WTC11 (cell line): Measurements from ENCODE around the gene PBRM1. TPM values are rescaled to one million over a fixed set of nuclear protein-coding genes. Genes with fewer than 3 reads are reported as not detected.

Experiments
- ATAC-seq: fragments of 200-7000 bp; cut with Tn5 transposase; 2 replicates; pipeline ENCODE4 v1.10.0; 2021; ENCODE audit warnings: mild to moderate bottlenecking, moderate library complexity
- CTCF ChIA-PET: fragments of 300-600 bp; sonication (Branson Sonifier 250); formaldehyde crosslinking; loops from one replicate; lab custom pipeline; 2021; ENCODE audit warnings: antibody characterized with exemption; lab: Charles Lee
- POLR2A ChIA-PET: fragments of 350-600 bp; sonication (Branson Sonifier 250); formaldehyde crosslinking; loops from one replicate; lab custom pipeline; 2021; ENCODE audit warnings: antibody characterized with exemption; lab: Charles Lee
- DNase-seq: peaks from one replicate; pipeline ENCODE4 v3.0.0; 2021; ENCODE audit warnings: low spot score
- H3K27ac Mint-ChIP-seq: 2 replicates; pipeline ENCODE4 v1.8.0; 2021; ENCODE audit warnings: mixed read lengths
- H3K27me3 Mint-ChIP-seq: 2 replicates; pipeline ENCODE4 v1.8.0; 2021; ENCODE audit warnings: low read depth, mild to moderate bottlenecking, moderate library complexity, mixed read lengths
- H3K36me3 Mint-ChIP-seq: 2 replicates; pipeline ENCODE4 v1.8.0; 2021; ENCODE audit warnings: mixed read lengths
- H3K4me1 Mint-ChIP-seq: 2 replicates; pipeline ENCODE4 v1.8.0; 2022; ENCODE audit warnings: mixed read lengths
- H3K4me3 Mint-ChIP-seq: 2 replicates; pipeline ENCODE4 v1.8.0; 2021; ENCODE audit warnings: mild to moderate bottlenecking, moderate library complexity, mixed read lengths
- H3K9me3 Mint-ChIP-seq: 2 replicates; pipeline ENCODE4 v1.8.0; 2021; ENCODE audit warnings: mixed read lengths
- ATF6 ChIP-seq: sonication (generic); formaldehyde crosslinking; IDR thresholded peaks from 2 replicates; pipeline ENCODE4 v1.8.1; 2023; ENCODE audit warnings: mild to moderate bottlenecking, missing genetic modification reagents
- CDX4 ChIP-seq: fragments of 250-450 bp; sonication (Bioruptor Pico); IDR thresholded peaks from 2 replicates; pipeline ENCODE4 v1.9.0; 2021; ENCODE audit warnings: moderate library complexity, mild to moderate bottlenecking, inconsistent platforms, borderline replicate concordance
- CREB1 ChIP-seq: sonication (generic); formaldehyde crosslinking; IDR thresholded peaks from 2 replicates; pipeline ENCODE4 v1.8.0; 2023; ENCODE audit warnings: mild to moderate bottlenecking, missing genetic modification reagents
- E2F1 ChIP-seq: sonication (generic); formaldehyde crosslinking; IDR thresholded peaks from 2 replicates; pipeline ENCODE4 v1.8.0; 2022; ENCODE audit warnings: mild to moderate bottlenecking, missing genetic modification reagents
- ELF4 ChIP-seq: sonication (generic); formaldehyde crosslinking; IDR thresholded peaks from 2 replicates; pipeline ENCODE4 v1.8.1; 2022; ENCODE audit warnings: low read depth, mild to moderate bottlenecking, moderate library complexity, missing genetic modification reagents
- FOXP4 ChIP-seq: sonication (generic); formaldehyde crosslinking; IDR thresholded peaks from 2 replicates; pipeline ENCODE4 v1.8.0; 2022; ENCODE audit warnings: mild to moderate bottlenecking, missing genetic modification reagents
- GABPB1 ChIP-seq: sonication (generic); formaldehyde crosslinking; IDR thresholded peaks from 2 replicates; pipeline ENCODE4 v1.8.1; 2023; ENCODE audit warnings: mild to moderate bottlenecking, missing genetic modification reagents
- HMGA2 ChIP-seq: fragments of 250-450 bp; sonication (Bioruptor Pico); IDR thresholded peaks from 2 replicates; pipeline ENCODE4 v1.4.0; 2021; ENCODE audit warnings: mild to moderate bottlenecking, moderate library complexity
- JAZF1 ChIP-seq: fragments of 250-450 bp; sonication (Bioruptor Pico); IDR thresholded peaks from 2 replicates; pipeline ENCODE4 v1.9.0; 2021; ENCODE audit warnings: moderate library complexity, mild to moderate bottlenecking, inconsistent platforms
- JUN ChIP-seq: sonication (generic); formaldehyde crosslinking; IDR thresholded peaks from 2 replicates; pipeline ENCODE4 v1.8.0; 2023; ENCODE audit warnings: mild to moderate bottlenecking, missing genetic modification reagents
- MAX ChIP-seq: sonication (generic); formaldehyde crosslinking; IDR thresholded peaks from 2 replicates; pipeline ENCODE4 v1.8.0; 2022; ENCODE audit warnings: mild to moderate bottlenecking, missing genetic modification reagents
- OVOL2 ChIP-seq: fragments of 250-450 bp; sonication (Bioruptor Pico); IDR thresholded peaks from 2 replicates; pipeline ENCODE4 v1.9.0; 2021; ENCODE audit warnings: mild to moderate bottlenecking, borderline replicate concordance
- TCF7 ChIP-seq: sonication (generic); formaldehyde crosslinking; IDR thresholded peaks from 2 replicates; pipeline ENCODE4 v1.8.0; 2022; ENCODE audit warnings: mild to moderate bottlenecking, low read depth, missing genetic modification reagents, moderate library complexity
- TEAD4 ChIP-seq: sonication (generic); formaldehyde crosslinking; IDR thresholded peaks from 2 replicates; pipeline ENCODE4 v1.8.0; 2022; ENCODE audit warnings: mild to moderate bottlenecking, missing genetic modification reagents
- TP53 ChIP-seq: sonication (generic); formaldehyde crosslinking; IDR thresholded peaks from 2 replicates; pipeline ENCODE4 v1.8.1; 2023; ENCODE audit warnings: mild to moderate bottlenecking, missing genetic modification reagents
- USF2 ChIP-seq: sonication (generic); formaldehyde crosslinking; IDR thresholded peaks from 2 replicates; pipeline ENCODE4 v1.8.1; 2023; ENCODE audit warnings: mild to moderate bottlenecking, missing genetic modification reagents, moderate library complexity
- ZNF219 ChIP-seq: sonication (generic); formaldehyde crosslinking; IDR thresholded peaks from 2 replicates; pipeline ENCODE4 v1.8.0; 2023; ENCODE audit warnings: missing genetic modification reagents, mild to moderate bottlenecking, borderline replicate concordance
- ZNF263 ChIP-seq: sonication (generic); formaldehyde crosslinking; IDR thresholded peaks from 2 replicates; pipeline ENCODE4 v1.8.1; 2022; ENCODE audit warnings: low read depth, mild to moderate bottlenecking, moderate library complexity, missing genetic modification reagents
- ZNF317 ChIP-seq: sonication (generic); formaldehyde crosslinking; IDR thresholded peaks from 2 replicates; pipeline ENCODE4 v1.8.1; 2023; ENCODE audit warnings: low read depth, mild to moderate bottlenecking, moderate library complexity, missing genetic modification reagents, borderline replicate concordance
- ZNF423 ChIP-seq: fragments of 250-450 bp; sonication (Bioruptor Pico); IDR thresholded peaks from 2 replicates; pipeline ENCODE4 v2.1.2; 2022; ENCODE audit warnings: mild to moderate bottlenecking, moderate library complexity
- ZSCAN18 ChIP-seq: fragments of 250-450 bp; sonication (Bioruptor Pico); IDR thresholded peaks from 2 replicates; pipeline ENCODE4 v2.1.2; 2022; ENCODE audit warnings: mild to moderate bottlenecking, moderate library complexity
- total RNA-seq: library from RNA; stranded (reverse); gene quantifications from 3 replicates; pipeline ENCODE4 v1.2.3, GENCODE V29; 2021

The PBRM1 gene
- total RNA-seq, 1 experiment from 2014 or later = 48.8 TPM

GRCh38 chr3:52608337-52608736 lies 77.4 kb downstream of the PBRM1 start (continued):
- TF ChIP-seq USF2 (CRISPR knock-in tag) (no peak), TEAD4 (no peak), CDX4 (CRISPR knock-in tag) (no peak), JUN (CRISPR knock-in tag) (no peak)

- DNase-seq (no peak), ATAC-seq (no peak)
- Mint-ChIP-seq H3K9me3 (no peaks in the 10 kb centered on the region), H3K36me3 (peaks cover 29% of the 10 kb centered on the region), H3K27ac (peak overlapping the region; percentile 44; the same call in 1 of the 2 replicates)
- CTCF ChIA-PET = interaction anchor here (0.6 kb wide), 1 partner anchor 57 kb away, joined by 3 read pairs; no protein-coding TSS in a partner anchor
- TF ChIP-seq TP53 = no peak
- no peak for TF ChIP-seq ELF4 (CRISPR knock-in tag)
- no peak for TF ChIP-seq FOXP4
- no peak for TF ChIP-seq ZNF219 (CRISPR knock-in tag)
- no peak for TF ChIP-seq ZNF317 (CRISPR knock-in tag)
- TF ChIP-seq E2F1 (CRISPR knock-in tag) = no peak
- no peak for TF ChIP-seq ATF6 (CRISPR knock-in tag)
- TF ChIP-seq JAZF1 (CRISPR knock-in tag) = no peak
- no peak for TF ChIP-seq CDX4 (CRISPR knock-in tag)
- TF ChIP-seq TCF7 = no peak
- no peak for TF ChIP-seq ZNF263 (CRISPR knock-in tag)
- TF ChIP-seq CREB1 (CRISPR knock-in tag) = no peak
- no peak for TF ChIP-seq GABPB1 (CRISPR knock-in tag)
- TF ChIP-seq ZSCAN18 = no peak
- no peak for TF ChIP-seq ZNF423 (CRISPR knock-in tag)
- TF ChIP-seq MAX = no peak
- no peak for TF ChIP-seq HMGA2
- no peak for TF ChIP-seq OVOL2 (CRISPR knock-in tag)
- TF ChIP-seq, all 79 proteins: peak for 0
- H3K4me3 Mint-ChIP-seq = no peak overlapping the region
- POLR2A ChIA-PET = no interaction called here
- H3K27me3 Mint-ChIP-seq = no peaks in the 10 kb centered on the region
- H3K4me1 Mint-ChIP-seq = 0 out of 2 replicates have a peak, but pooled peaks cover 6% of the 10 kb centered on the region
Measured at GRCh38 chr3:52606373-52607085, 79.2 kb downstream of the PBRM1 start.
